GM12878 (cell line): ENCODE data around the gene PTGES2. TPM values are rescaled to one million over a fixed set of nuclear protein-coding genes. Genes with fewer than 3 reads are reported as not detected.

Source experiments
- BHLHE40 ChIP-seq, 2 experiments: fragments of 450-650 bp in 1 of 2; IDR thresholded peaks; 2 replicates each; pipeline ENCODE4 v1.6.1; 2011 to 2017; ENCODE audit warnings: low read depth in 2 of 2, borderline replicate concordance in 1 of 2, improper control_type of control experiment in 1 of 2, low read length in 1 of 2, mild to moderate bottlenecking in 1 of 2
- IKZF2 ChIP-seq, 2 experiments: fragments of 450-650 bp; IDR thresholded peaks; 2 replicates each; pipeline ENCODE4 v1.6.1; 2017; ENCODE audit warnings: mild to moderate bottlenecking in 2 of 2, moderate library complexity in 2 of 2
- RUNX3 ChIP-seq: IDR thresholded peaks from 2 replicates; pipeline ENCODE4 v1.6.1; 2012; ENCODE audit warnings: low read length, inconsistent platforms
- SIX5 ChIP-seq: IDR thresholded peaks from 2 replicates; pipeline ENCODE4 v1.6.1; 2011; ENCODE audit warnings: mild to moderate bottlenecking, low read depth, low read length, moderate library complexity; ENCODE audit not compliant: severe bottlenecking
- STAT1 ChIP-seq: fragments of 450-650 bp; conservative IDR thresholded peaks from 2 replicates; pipeline ENCODE4 v1.6.1; 2014; ENCODE audit warnings: antibody characterized with exemption, mild to moderate bottlenecking
- polyA plus RNA-seq, 11 experiments: library from polyadenylated mRNA; depleted of rRNA in 4 of 11; unstranded in 6 of 11; stranded (reverse) in 5 of 11; fragments of >200 nt; fragmentation: Nextera tagmentation in 4 of 11; fragmentation: Illumina TruSeq in 1 of 11; extraction: Ambion mirVana in 4 of 11; extraction: Trizol in 1 of 11; gene quantifications; 1 replicate in 1 of 11; 2 replicates in 10 of 11; pipeline versions ENCODE4 v1.2.1 to v1.2.3, GENCODE V29; 2011 to 2016; ENCODE audit warnings: inconsistent platforms in 2 of 11, missing spikeins in 2 of 11, low read depth in 1 of 11
- total RNA-seq, 4 experiments: library from RNA; depleted of rRNA in 3 of 4; stranded (reverse); fragments of >200 nt in 3 of 4; fragmentation: Illumina TruSeq in 1 of 4; extraction: Trizol in 1 of 4; gene quantifications; 2 replicates each; pipeline versions ENCODE4 v1.2.1 to v1.2.3, GENCODE V29; 2013 to 2021
- TF ChIP-seq, protein P1 (sequence below): IDR thresholded peaks from 2 replicates; pipeline ENCODE4 v1.6.1; 2012; ENCODE audit warnings: mild to moderate bottlenecking, low read depth, low read length
- TF ChIP-seq, protein P2 (sequence below): fragments of 450-650 bp; IDR thresholded peaks from 2 replicates; pipeline ENCODE4 v1.6.1; 2017; ENCODE audit warnings: mild to moderate bottlenecking, low read depth, inconsistent platforms; ENCODE audit not compliant: poor library complexity, severe bottlenecking
- TF ChIP-seq, protein P3 (sequence below): IDR thresholded peaks from 2 replicates; pipeline ENCODE4 v1.6.1; 2012; ENCODE audit warnings: low read depth, low read length, improper control_type of control experiment
- TF ChIP-seq, protein P4 (sequence below): fragments of 450-650 bp; IDR thresholded peaks from 2 replicates; pipeline ENCODE4 v1.6.1; 2016; ENCODE audit warnings: mild to moderate bottlenecking, moderate library complexity, borderline replicate concordance

Gene PTGES2
- total and polyA plus RNA-seq, 10 of the 15 experiments (the other 5 are each of a cell fraction or from before 2014, with no cell fraction given), result 2.1 to 141 (median 99.1) TPM

DNA sequence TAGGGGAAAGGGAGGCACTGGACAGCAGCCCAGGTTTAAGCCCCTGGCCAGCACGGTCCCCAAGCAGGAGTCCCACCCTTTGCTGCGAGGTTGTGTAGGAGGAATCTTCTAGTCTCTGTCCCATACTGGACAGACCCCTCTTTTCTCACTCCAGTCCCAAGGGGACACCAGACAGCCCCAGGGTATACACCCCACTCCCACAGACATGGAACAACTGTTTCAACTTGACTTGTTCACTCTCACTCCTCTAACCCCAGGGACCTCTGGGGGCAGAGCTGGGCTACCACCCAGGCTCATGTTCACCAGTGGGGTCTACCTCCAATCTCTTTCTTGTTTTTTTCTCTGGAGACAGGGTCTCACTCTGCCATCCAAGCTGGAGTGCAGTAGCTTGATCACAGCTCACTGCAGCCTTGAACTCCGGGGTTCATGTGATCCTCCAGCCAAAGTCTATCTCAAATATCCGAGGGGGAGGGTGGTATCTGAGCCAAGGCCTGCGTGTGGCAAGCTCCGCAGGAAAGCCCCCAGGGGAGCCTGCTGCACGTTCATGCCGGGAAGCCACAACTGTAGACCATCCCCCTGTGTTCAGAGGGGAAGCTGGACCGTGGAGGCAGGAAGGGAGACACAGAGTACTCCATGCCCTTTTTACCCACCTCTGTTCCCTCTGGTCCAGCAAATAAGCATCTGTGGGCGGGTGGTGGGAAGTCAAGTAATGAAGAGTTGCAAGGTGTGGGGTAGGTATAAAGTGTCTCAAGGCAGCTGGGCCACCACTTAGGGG, 1.8 kb downstream of the PTGES2 start (continued):
- TF ChIP-seq, protein P1, sequence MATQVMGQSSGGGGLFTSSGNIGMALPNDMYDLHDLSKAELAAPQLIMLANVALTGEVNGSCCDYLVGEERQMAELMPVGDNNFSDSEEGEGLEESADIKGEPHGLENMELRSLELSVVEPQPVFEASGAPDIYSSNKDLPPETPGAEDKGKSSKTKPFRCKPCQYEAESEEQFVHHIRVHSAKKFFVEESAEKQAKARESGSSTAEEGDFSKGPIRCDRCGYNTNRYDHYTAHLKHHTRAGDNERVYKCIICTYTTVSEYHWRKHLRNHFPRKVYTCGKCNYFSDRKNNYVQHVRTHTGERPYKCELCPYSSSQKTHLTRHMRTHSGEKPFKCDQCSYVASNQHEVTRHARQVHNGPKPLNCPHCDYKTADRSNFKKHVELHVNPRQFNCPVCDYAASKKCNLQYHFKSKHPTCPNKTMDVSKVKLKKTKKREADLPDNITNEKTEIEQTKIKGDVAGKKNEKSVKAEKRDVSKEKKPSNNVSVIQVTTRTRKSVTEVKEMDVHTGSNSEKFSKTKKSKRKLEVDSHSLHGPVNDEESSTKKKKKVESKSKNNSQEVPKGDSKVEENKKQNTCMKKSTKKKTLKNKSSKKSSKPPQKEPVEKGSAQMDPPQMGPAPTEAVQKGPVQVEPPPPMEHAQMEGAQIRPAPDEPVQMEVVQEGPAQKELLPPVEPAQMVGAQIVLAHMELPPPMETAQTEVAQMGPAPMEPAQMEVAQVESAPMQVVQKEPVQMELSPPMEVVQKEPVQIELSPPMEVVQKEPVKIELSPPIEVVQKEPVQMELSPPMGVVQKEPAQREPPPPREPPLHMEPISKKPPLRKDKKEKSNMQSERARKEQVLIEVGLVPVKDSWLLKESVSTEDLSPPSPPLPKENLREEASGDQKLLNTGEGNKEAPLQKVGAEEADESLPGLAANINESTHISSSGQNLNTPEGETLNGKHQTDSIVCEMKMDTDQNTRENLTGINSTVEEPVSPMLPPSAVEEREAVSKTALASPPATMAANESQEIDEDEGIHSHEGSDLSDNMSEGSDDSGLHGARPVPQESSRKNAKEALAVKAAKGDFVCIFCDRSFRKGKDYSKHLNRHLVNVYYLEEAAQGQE, result no peak
- TF ChIP-seq STAT1, result no peak
- peak; percentile 68 to 86 for TF ChIP-seq BHLHE40 (IDR thresholded peaks at IDR 0.05; ENCODE audit: borderline replicate concordance in 1 of 2, low read depth in 2 of 2, low read length in 1 of 2)
- no peak for TF ChIP-seq SIX5
- TF ChIP-seq, protein P2, sequence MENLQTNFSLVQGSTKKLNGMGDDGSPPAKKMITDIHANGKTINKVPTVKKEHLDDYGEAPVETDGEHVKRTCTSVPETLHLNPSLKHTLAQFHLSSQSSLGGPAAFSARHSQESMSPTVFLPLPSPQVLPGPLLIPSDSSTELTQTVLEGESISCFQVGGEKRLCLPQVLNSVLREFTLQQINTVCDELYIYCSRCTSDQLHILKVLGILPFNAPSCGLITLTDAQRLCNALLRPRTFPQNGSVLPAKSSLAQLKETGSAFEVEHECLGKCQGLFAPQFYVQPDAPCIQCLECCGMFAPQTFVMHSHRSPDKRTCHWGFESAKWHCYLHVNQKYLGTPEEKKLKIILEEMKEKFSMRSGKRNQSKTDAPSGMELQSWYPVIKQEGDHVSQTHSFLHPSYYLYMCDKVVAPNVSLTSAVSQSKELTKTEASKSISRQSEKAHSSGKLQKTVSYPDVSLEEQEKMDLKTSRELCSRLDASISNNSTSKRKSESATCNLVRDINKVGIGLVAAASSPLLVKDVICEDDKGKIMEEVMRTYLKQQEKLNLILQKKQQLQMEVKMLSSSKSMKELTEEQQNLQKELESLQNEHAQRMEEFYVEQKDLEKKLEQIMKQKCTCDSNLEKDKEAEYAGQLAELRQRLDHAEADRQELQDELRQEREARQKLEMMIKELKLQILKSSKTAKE, result no peak
- TF ChIP-seq, protein P3, sequence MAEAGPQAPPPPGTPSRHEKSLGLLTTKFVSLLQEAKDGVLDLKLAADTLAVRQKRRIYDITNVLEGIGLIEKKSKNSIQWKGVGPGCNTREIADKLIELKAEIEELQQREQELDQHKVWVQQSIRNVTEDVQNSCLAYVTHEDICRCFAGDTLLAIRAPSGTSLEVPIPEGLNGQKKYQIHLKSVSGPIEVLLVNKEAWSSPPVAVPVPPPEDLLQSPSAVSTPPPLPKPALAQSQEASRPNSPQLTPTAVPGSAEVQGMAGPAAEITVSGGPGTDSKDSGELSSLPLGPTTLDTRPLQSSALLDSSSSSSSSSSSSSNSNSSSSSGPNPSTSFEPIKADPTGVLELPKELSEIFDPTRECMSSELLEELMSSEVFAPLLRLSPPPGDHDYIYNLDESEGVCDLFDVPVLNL, result no peak
- TF ChIP-seq IKZF2 (IDR thresholded peaks at IDR 0.05), result peak in 1 of 2 experiments; percentile 24; a peak in 1 of 4 replicates
- TF ChIP-seq RUNX3, result peak; percentile 37
- TF ChIP-seq, protein P4, sequence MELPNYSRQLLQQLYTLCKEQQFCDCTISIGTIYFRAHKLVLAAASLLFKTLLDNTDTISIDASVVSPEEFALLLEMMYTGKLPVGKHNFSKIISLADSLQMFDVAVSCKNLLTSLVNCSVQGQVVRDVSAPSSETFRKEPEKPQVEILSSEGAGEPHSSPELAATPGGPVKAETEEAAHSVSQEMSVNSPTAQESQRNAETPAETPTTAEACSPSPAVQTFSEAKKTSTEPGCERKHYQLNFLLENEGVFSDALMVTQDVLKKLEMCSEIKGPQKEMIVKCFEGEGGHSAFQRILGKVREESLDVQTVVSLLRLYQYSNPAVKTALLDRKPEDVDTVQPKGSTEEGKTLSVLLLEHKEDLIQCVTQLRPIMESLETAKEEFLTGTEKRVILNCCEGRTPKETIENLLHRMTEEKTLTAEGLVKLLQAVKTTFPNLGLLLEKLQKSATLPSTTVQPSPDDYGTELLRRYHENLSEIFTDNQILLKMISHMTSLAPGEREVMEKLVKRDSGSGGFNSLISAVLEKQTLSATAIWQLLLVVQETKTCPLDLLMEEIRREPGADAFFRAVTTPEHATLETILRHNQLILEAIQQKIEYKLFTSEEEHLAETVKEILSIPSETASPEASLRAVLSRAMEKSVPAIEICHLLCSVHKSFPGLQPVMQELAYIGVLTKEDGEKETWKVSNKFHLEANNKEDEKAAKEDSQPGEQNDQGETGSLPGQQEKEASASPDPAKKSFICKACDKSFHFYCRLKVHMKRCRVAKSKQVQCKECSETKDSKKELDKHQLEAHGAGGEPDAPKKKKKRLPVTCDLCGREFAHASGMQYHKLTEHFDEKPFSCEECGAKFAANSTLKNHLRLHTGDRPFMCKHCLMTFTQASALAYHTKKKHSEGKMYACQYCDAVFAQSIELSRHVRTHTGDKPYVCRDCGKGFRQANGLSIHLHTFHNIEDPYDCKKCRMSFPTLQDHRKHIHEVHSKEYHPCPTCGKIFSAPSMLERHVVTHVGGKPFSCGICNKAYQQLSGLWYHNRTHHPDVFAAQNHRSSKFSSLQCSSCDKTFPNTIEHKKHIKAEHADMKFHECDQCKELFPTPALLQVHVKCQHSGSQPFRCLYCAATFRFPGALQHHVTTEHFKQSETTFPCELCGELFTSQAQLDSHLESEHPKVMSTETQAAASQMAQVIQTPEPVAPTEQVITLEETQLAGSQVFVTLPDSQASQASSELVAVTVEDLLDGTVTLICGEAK, result no peak
- TF ChIP-seq, all 136 proteins: peak for 8
